ENCODE data around the gene TSR1. TPM values are rescaled to one million over a fixed set of nuclear protein-coding genes. Genes with fewer than 3 reads are reported as not detected.
"Not testable (repeated sequence)": the region's sequence is repeated elsewhere in the genome, so short reads cannot be mapped to it uniquely, and the experiment has no call there.

TSR1 gene
- polyA plus RNA-seq, 6 donors from 2014 or later = 12.5 to 19.5 (median 14.3) TPM

- Mint-ChIP-seq H3K9me3 (no peaks in the 10 kb centered on the region), H3K4me1 (peaks cover 2 to 4% (median 3%) of the 10 kb centered on the region in 3 donors), H3K27me3 (no peaks in the 10 kb centered on the region), H3K4me3 (peak overlapping the region in 1 of 8 donors; percentile 58), H3K36me3 (no peaks in the 10 kb centered on the region), H3K27ac (peak overlapping the region in 1 of 6 donors; percentile 35)
- no peak for DNase-seq
- ATAC-seq (ENCODE audit: low read depth in 2 of 2) = no peak
These were observed 7.2 kb upstream of the TSR1 start for GRCh38 chr17:2343421-2343820.

GRCh38 chr17:2338315-2338657, 2.0 kb upstream of the TSR1 start:
- DNase-seq (no peak), ATAC-seq (ENCODE audit: low read depth in 2 of 2) (no peak)
- H3K4me1 Mint-ChIP-seq = peaks cover 22 to 28% (median 23%) of the 10 kb centered on the region in 3 donors
- peak overlapping the region; percentile 80 to 98 (median 88) for H3K4me3 Mint-ChIP-seq
- peak overlapping the region; percentile 26 to 84 (median 70) for H3K27ac Mint-ChIP-seq
- no peaks in the 10 kb centered on the region for H3K27me3 Mint-ChIP-seq
- no peaks in the 10 kb centered on the region for H3K9me3 Mint-ChIP-seq
- H3K36me3 Mint-ChIP-seq = peaks cover 0 to 8% of the 10 kb centered on the region in 2 donors

- Mint-ChIP-seq H3K4me3 (peak overlapping the region; percentile 89 to 99 (median 98)), H3K4me1 (peaks cover 22 to 28% (median 23%) of the 10 kb centered on the region in 3 donors), H3K9me3 (no peaks in the 10 kb centered on the region), H3K36me3 (peaks cover 0 to 8% of the 10 kb centered on the region in 2 donors), H3K27ac (peak overlapping the region in 3 of 6 donors; percentile 70 to 84 (median 71)), H3K27me3 (no peaks in the 10 kb centered on the region)
- ATAC-seq (ENCODE audit: low read depth in 2 of 2) = peak; percentile 57 to 60
- DNase-seq = peak; percentile 69
These were observed 1.5 kb upstream of the TSR1 start for GRCh38 chr17:2337544-2338314.

DNA sequence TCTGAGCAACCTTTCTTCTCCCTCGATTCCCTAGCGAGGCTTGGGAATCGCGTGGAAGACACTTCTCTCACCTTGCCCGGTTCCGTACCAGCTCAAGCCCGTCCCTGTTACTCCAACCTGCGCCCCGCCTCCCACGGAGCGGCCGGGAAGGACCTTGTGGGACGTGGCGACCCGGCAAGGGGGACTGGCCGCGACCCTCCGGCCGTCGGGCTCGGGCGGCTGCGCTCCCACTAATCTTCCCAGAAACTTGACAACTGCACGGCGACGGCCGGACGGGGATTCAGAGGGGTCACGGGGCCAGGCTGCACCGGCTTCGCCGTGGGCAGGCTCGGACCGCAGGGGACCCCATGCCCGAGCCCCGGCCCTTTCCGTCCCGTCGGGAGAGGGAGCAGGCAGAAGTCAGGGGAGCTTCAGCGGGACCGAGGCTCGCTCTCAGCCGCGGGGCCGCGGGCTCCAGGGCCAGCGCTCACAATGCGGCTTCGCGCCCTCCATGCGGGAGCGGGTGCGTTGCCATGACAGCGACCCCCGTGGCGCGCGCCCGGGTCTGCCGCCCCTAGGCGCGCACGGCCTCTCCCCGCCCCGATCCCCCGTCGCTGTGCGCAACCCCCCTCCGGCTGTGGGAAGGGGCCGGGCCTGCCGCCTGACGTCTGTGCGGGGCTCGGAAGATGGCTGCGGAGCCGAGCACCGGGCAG, 741 bp upstream of the TSR1 start, which contains the start of gene SGSM2:
SGSM2 (plus strand) TSS at position 650 of the 692 bp plus-strand sequence. CDS start 188 bp downstream, outside the sequence.
- peak within 1 kb of the TSS; percentile 91 to 99 (median 98) for H3K4me3 Mint-ChIP-seq
- H3K9me3 Mint-ChIP-seq = no peaks in the 10 kb centered on the region
- H3K27ac Mint-ChIP-seq = peak within 1 kb of the TSS; percentile 26 to 97 (median 94)
- peaks cover 22 to 28% (median 23%) of the 10 kb centered on the region in 3 donors for H3K4me1 Mint-ChIP-seq
- peak; percentile 62 to 67 for ATAC-seq (ENCODE audit: low read depth in 2 of 2)
- DNase-seq = peak; percentile 64
- H3K27me3 Mint-ChIP-seq = no peaks in the 10 kb centered on the region
- H3K36me3 Mint-ChIP-seq = peaks cover 0 to 8% of the 10 kb centered on the region in 2 donors

GRCh38 chr17:2335726-2336214, 487 bp downstream of the TSR1 start:
- no peaks in the 10 kb centered on the region for H3K9me3 Mint-ChIP-seq

DNA sequence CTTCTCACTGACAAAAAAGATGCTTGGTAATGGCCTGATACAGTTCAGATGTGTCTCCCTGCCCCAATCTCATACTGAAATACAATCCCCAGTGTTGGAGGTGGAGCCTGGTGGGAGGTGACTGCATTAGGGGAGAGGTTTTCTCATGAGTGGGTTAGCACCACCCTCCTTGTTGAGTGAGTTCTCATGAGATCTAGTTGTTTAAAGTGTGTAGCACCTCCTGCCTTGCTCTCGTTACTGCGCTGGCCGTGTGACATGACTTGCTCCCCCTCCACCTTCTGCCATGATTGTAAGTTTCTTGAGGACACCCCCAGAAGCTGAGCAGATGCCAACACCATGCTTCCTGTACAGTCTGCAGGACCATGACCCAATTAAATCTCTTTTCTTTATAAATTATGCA, 5.0 kb downstream of the TSR1 start:
- no peaks in the 10 kb centered on the region for H3K9me3 Mint-ChIP-seq
- H3K27me3 Mint-ChIP-seq = no peaks in the 10 kb centered on the region
- no peak overlapping the region for H3K27ac Mint-ChIP-seq
- peaks cover 16 to 22% (median 18%) of the 10 kb centered on the region in 3 donors for H3K4me1 Mint-ChIP-seq
- no peak overlapping the region for H3K4me3 Mint-ChIP-seq
- no peak for ATAC-seq (ENCODE audit: low read depth in 2 of 2)
- peaks cover 10 to 17% of the 10 kb centered on the region in 2 donors for H3K36me3 Mint-ChIP-seq
- DNase-seq = no peak

More at GRCh38 chr17:2335726-2336214, 487 bp downstream of the TSR1 start:
- DNase-seq (no peak), ATAC-seq (ENCODE audit: low read depth in 2 of 2) (no peak)
- peaks cover 22 to 28% (median 23%) of the 10 kb centered on the region in 3 donors for H3K4me1 Mint-ChIP-seq
- peak overlapping the region in 6 of 8 donors; percentile 98 to 99 (median 98) for H3K4me3 Mint-ChIP-seq
- no peaks in the 10 kb centered on the region for H3K27me3 Mint-ChIP-seq
- H3K36me3 Mint-ChIP-seq = peaks cover 0 to 8% of the 10 kb centered on the region in 2 donors
- H3K27ac Mint-ChIP-seq = peak overlapping the region in 5 of 6 donors; percentile 92 to 97 (median 95)

DNA sequence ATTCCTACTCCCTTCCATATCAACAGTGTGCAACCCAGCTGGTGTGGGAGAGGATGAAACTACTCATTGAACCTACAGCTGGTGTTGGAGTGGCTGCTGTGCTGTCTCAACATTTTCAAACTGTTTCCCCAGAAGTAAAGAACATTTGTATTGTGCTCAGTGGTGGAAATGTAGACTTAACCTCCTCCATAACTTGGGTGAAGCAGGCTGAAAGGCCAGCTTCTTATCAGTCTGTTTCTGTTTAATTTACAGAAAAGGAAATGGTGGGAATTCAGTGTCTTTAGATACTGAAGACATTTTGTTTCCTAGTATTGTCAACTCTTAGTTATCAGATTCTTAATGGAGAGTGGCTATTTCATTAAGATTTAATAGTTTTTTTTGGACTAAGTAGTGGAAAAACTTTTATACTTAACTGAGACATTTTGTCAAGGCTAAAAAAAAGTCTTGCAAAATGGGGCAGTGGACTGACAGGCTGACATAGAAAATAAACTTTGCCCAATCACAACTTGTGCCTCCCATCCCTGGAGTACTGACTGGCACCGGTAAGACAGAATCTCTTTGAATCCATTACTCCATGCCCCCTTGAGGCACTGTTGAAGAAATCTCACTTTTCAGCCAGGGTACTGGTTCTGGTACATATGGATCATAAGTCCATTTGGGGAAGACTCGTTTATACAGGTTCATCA, 12.5 kb downstream of the TSR1 start:
- peak overlapping the region in 1 of 6 donors; percentile 63 for H3K27ac Mint-ChIP-seq
- no peaks in the 10 kb centered on the region for H3K4me1 Mint-ChIP-seq

DNA sequence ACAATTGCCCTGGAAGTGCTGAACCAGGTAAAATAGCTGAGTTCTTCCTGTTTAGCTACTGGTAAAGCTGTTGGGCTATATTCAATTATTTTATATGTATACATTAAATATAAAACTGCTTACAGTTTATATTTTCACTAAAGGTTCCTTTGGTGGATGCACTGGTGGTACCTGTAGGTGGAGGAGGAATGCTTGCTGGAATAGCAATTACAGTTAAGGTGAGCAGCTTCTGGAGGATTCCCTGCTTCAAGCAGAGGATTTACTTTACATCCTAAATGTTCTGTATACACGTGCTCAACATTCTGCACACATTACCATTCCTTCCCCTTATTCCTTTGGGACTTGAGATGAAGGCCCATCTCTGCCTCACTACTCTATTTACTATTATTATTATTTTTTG, 14.9 kb downstream of the TSR1 start:
- H3K27me3 Mint-ChIP-seq = no peaks in the 10 kb centered on the region
- H3K9me3 Mint-ChIP-seq = no peaks in the 10 kb centered on the region
- H3K4me3 Mint-ChIP-seq = no peak overlapping the region
- H3K36me3 Mint-ChIP-seq = peaks cover 10% of the 10 kb centered on the region in 2 donors
- H3K4me1 Mint-ChIP-seq = no peaks in the 10 kb centered on the region
- no peak overlapping the region for H3K27ac Mint-ChIP-seq
- DNase-seq (no peak), ATAC-seq (ENCODE audit: low read depth in 2 of 2) (no peak)

More for the DNA sequence above, 12.5 kb downstream of the TSR1 start:
- DNase-seq = no peak
- H3K36me3 Mint-ChIP-seq = peaks cover 10 to 13% of the 10 kb centered on the region in 2 donors
- no peak overlapping the region for H3K4me3 Mint-ChIP-seq
- no peaks in the 10 kb centered on the region for H3K27me3 Mint-ChIP-seq
- H3K9me3 Mint-ChIP-seq = no peaks in the 10 kb centered on the region
- ATAC-seq (ENCODE audit: low read depth in 2 of 2) = no peak

DNA sequence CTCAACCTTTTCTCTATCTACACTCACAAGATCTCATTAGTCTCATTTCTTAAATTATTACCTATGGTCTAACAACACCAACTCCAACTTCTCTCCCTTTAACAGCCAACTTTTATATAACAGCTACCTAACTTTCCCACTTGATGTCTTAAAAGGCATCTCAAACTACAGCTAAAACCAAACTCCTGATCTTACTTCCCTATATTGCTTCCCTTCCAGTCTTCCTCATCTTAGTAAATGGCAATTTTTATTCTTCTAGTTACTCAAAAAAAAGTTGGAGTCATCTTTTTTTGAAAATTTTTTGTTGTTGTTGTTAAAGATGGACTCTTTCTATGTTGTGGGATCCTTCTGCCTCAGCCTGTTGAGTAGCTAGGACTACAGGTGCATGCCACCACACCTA, 17.2 kb downstream of the TSR1 start:
- DNase-seq (no peak), ATAC-seq (ENCODE audit: low read depth in 2 of 2) (no peak)
- Mint-ChIP-seq H3K9me3 (no peaks in the 10 kb centered on the region), H3K27ac (peak overlapping the region in 3 of 6 donors; percentile 26 to 75 (median 32)), H3K27me3 (no peaks in the 10 kb centered on the region), H3K36me3 (peaks cover 1 to 10% of the 10 kb centered on the region in 2 donors), H3K4me3 (no peak overlapping the region), H3K4me1 (no peaks in the 10 kb centered on the region)

DNA sequence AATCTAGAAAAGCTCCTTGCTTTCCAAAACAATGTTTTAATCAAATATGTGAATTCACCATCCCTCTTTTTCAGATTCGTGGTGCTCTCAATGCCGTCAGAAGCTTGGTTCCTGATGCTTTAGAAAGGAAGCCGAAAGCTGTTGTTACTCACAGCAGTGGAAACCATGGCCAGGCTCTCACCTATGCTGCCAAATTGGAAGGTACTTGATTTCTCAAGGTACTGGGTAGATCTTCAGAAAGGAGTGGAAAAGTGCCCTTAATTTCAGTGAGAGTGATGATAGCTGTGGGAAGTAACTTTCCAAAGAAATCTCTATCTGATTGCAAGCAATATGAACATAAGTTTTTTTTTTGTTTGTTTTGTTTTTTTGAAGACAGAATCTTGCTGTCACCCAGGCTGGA, 18.5 kb downstream of the TSR1 start:
- Mint-ChIP-seq H3K4me1 (no peaks in the 10 kb centered on the region), H3K27ac (no peak overlapping the region), H3K4me3 (no peak overlapping the region), H3K9me3 (no peaks in the 10 kb centered on the region), H3K27me3 (no peaks in the 10 kb centered on the region), H3K36me3 (peaks cover 0 to 10% of the 10 kb centered on the region in 2 donors)
- no peak for ATAC-seq (ENCODE audit: low read depth in 2 of 2)
- DNase-seq = no peak

DNA sequence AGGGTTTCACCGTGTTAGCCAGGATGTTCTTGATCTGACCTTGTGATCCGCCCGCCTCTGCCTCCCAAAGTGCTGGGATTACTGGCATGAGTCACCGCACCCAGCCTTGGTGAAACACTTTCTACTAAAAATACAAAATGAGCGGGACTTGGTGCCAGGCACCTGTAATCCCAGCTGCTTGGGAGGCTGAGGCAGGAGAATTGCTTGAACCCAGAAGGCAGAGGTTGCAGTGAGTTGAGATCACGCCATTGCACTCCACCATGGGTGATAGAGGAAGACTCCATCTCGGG, 19.4 kb downstream of the TSR1 start:
- not testable (repeated sequence) for H3K9me3 Mint-ChIP-seq; H3K4me3 Mint-ChIP-seq; ATAC-seq (ENCODE audit: low read depth in 2 of 2); H3K36me3 Mint-ChIP-seq; DNase-seq; H3K27me3 Mint-ChIP-seq; H3K27ac Mint-ChIP-seq; H3K4me1 Mint-ChIP-seq

GRCh38 chr17:2312736-2313135, 23.5 kb downstream of the TSR1 start:
- no peaks in the 10 kb centered on the region for H3K27me3 Mint-ChIP-seq
- no peaks in the 10 kb centered on the region for H3K9me3 Mint-ChIP-seq
- ATAC-seq (ENCODE audit: low read depth in 2 of 2) (no peak), DNase-seq (no peak)
- H3K4me3 Mint-ChIP-seq = no peak overlapping the region
- no peak overlapping the region for H3K27ac Mint-ChIP-seq
- no peaks in the 10 kb centered on the region for H3K36me3 Mint-ChIP-seq
- peaks cover 0 to 5% (median 0%) of the 10 kb centered on the region in 3 donors for H3K4me1 Mint-ChIP-seq

Measured in naive B cell (primary cell).